GM12873 (cell line): ENCODE measurements around the gene PRKX.

ENCODE experiments used
- TF ChIP-seq, protein P1 (sequence below): IDR thresholded peaks from 2 replicates; pipeline ENCODE4 v1.5.1; 2012; ENCODE audit warnings: low read depth, mild to moderate bottlenecking, moderate library complexity, low read length, control low read depth; ENCODE audit not compliant: insufficient read depth; ENCODE audit errors: missing control alignments

Gene PRKX

DNA sequence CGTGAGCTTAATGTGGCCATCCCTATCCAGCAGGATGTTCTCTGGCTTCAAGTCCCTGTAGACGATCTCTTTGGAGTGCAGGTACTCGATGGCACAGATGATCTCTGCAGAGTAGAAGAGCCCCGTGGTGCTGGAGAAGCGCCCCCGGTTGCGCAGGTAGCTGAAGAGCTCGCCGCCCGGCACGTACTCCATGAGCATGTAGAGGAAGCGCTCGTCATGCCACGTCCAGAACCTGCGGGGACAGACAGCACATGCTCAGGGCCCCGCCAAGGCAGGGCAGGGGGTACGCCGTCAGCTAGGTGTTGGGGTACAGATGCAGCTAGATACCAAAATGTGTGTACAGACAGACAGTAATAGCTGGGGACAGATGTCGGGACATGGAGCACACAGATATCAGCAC lies 58.3 kb downstream of the PRKX start:
- TF ChIP-seq, protein P1, sequence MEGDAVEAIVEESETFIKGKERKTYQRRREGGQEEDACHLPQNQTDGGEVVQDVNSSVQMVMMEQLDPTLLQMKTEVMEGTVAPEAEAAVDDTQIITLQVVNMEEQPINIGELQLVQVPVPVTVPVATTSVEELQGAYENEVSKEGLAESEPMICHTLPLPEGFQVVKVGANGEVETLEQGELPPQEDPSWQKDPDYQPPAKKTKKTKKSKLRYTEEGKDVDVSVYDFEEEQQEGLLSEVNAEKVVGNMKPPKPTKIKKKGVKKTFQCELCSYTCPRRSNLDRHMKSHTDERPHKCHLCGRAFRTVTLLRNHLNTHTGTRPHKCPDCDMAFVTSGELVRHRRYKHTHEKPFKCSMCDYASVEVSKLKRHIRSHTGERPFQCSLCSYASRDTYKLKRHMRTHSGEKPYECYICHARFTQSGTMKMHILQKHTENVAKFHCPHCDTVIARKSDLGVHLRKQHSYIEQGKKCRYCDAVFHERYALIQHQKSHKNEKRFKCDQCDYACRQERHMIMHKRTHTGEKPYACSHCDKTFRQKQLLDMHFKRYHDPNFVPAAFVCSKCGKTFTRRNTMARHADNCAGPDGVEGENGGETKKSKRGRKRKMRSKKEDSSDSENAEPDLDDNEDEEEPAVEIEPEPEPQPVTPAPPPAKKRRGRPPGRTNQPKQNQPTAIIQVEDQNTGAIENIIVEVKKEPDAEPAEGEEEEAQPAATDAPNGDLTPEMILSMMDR, result no peak

DNA sequence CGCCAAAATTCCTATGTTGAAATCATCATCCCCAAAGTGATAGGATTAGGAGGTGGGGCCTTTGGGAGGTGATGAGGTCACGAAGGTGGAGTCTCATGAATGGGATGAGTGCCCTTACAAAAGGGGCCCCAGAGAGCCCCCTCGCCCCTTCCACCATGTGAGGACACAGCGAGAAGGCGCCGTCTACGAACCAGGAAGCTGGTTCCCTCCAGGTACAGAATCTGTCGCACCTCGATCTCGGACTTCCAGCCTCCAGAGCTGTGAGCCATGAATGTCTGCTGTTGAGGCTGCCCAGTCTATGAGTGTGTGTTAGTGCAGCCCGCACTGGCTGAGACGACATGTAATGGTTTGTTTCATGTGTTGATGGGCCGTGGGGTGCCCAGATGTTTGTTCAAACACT lies 60.3 kb downstream of the PRKX start:
- TF ChIP-seq, protein P1, result no peak

DNA sequence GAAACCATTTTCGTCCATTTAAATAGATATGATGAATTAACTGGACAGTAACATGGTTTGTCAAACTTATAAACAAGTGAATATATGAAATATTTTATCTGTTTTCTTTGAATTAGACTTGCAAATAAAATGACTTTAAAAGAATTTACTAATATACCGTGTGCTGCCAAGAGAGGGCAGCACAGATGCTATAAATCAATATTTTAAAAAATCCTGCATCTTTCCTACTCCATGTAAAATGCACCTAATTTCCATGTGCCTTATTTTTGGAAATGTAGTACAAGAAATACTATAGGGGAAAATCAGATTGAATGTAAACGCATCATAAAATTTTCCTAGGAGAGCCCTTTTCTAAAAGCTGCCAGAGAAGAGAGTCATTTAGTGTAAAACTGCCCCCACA lies 62.2 kb downstream of the PRKX start:
- TF ChIP-seq, protein P1, result peak; percentile 46

DNA sequence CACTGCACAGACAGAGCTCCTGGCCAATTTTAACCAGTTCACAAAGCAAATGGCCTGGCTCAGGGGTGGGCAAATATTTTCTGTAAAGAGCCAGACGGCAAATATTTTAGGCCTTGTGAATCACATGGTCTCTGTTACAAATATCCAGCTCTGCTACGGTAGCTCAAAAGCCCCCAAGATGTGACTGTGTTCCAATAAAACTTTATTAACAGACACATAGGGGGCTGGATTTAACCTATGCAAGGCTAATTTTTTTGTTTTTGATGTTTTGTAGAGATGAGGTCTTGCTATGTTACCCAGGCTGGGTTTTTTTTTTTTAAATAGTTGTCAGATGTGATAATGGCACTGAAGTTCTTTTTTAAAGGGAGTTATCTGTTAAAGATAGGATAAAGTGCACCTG lies 65.4 kb downstream of the PRKX start:
- TF ChIP-seq, protein P1, result no peak

DNA sequence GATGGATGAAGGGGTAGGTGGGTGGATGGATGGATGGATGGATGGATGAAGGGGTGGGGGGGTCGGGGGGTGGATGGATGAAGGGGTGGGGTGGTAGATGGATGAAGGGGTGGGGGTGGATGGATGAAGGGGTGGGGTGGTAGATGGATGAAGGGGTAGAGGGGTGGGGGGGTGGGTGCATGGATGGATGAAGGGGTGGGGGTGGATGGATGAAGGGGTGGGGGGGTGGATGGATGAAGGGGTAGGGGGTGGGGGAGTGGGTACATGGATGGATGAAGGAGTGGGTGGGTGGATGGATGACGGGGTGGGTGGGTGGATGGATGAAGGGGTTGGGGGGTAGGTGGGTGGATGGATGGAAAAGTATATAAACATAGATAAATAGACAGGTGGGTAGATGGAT lies 74.2 kb downstream of the PRKX start:
- TF ChIP-seq, protein P1, result no peak

DNA sequence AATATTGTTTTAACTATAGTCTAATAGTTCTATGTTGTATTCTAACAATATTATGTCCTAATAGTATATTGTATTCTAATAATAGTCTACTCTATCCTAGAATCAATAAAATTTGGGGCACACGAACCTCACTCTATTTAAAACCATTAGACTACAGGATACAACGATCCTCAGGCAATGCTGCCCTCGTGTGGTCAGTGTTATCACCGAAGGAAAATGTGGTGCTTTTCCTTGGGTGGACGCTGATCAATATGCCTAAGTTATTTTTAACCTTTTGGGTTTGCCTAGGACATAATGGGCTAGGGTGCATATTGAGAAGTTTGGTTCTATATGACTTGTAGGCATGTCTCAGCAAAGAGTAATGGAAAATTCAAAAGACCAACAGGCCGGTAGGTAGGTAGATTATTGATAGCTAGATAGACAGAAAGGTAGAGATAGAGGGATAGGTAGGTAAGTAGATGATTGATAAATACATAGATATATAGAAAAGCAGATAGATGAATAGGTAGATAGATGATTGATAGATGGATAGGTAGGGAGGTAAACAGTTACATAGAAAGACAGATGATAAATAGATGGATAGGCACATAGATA lies 75.1 kb downstream of the PRKX start:
- TF ChIP-seq, protein P1, result peak; percentile 65

DNA sequence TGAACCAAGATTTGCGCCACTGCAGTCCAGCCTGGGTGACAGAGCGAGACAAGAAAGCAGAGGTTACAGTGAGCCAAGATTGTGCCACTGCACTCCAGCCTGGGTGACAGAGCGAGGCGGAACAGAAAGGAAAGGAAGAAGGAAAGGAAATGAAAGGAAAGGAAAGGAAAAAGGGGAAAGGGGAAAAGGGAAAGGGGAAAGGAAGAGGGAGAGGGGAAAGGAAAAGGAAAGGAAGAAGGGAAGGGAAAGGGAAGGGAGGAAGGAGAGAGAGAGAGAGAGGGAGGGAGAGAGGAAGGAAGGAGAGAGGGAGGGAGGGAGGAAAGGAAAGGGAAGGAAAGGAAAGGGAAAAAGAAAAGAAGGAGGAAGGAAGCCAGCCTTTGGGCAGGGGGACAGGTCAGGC lies 76.6 kb downstream of the PRKX start:
- TF ChIP-seq, protein P1, result no peak
